Left lung (tissue), 10 donors: ENCODE results near the gene PHYHD1. TPM values are rescaled to one million over a fixed set of nuclear protein-coding genes. Genes with fewer than 3 reads are reported as not detected.
A peak's percentile ranks its signal among the peaks of the same experiment; 100 is the strongest.

Experiments
- ATAC-seq: fragments of 200-7000 bp; cut with Tn5 transposase; one replicate; pipeline ENCODE4 v1.9.1; 2020; ENCODE audit warnings: moderate library complexity
- DNase-seq, 4 donors: peaks; one replicate each; pipeline ENCODE4 v3.0.0-alpha.2; 2013 to 2020
- H3K27ac ChIP-seq, 2 donors: fragments of 200-600 bp; sonication (generic) in 1 of 2; one replicate each; pipeline versions ENCODE4 v1.5.0 to v1.8.0; 2020 to 2021
- H3K27me3 ChIP-seq, 2 donors: fragments of 200-600 bp; sonication (generic) in 1 of 2; one replicate each; pipeline versions ENCODE4 v1.5.0 to v1.8.0; 2020 to 2021
- H3K36me3 ChIP-seq, 2 donors: fragments of 200-600 bp; sonication (generic) in 1 of 2; one replicate each; pipeline versions ENCODE4 v1.5.0 to v1.8.0; 2020 to 2021
- H3K4me1 ChIP-seq, 2 donors: fragments of 200-600 bp; one replicate each; pipeline ENCODE4 v1.8.0; 2021
- H3K4me3 ChIP-seq, 2 donors: fragments of 200-600 bp; sonication (generic) in 1 of 2; one replicate each; pipeline versions ENCODE4 v1.5.0 to v1.8.0; 2020 to 2021; ENCODE audit warnings: mild to moderate bottlenecking in 1 of 2
- H3K9me3 ChIP-seq, 2 donors: fragments of 200-600 bp; sonication (generic) in 1 of 2; one replicate each; pipeline versions ENCODE4 v1.5.0 to v1.8.0; 2020 to 2021
- CTCF ChIP-seq, 2 donors: fragments of 200-600 bp; sonication (generic) in 1 of 2; IDR thresholded peaks; one replicate each; pipeline versions ENCODE4 v1.5.0 to v1.8.0; 2021; ENCODE audit warnings: antibody characterized with exemption in 2 of 2
- intact Hi-C, 2 donors: fragments of 100-400 bp; cut with DNase I; formaldehyde crosslinking; loops; one replicate each; pipeline versions ENCODE4 v1.11.2 to v1.14.2; 2022
- polyA plus RNA-seq, 6 donors: library from polyadenylated mRNA; unstranded; fragments of 120-200 nt; gene quantifications; one replicate each; pipeline ENCODE4 v1.2.1, GENCODE V29; 2013; ENCODE audit not compliant: insufficient read length in 6 of 6
- total RNA-seq, 2 donors: library from RNA; stranded (reverse); fragmentation: NEBNext Ultra II Directional; extraction: Animal tissue kit (Norgen Biotek cat#: 25700); gene quantifications; one replicate each; pipeline ENCODE4 v1.2.1, GENCODE V29; 2021
- donor health status: DM: no; HTN: yes; CAD: no.
- donor health status: DM: no; HTN: no; CAD: no.

PHYHD1 gene
- total and polyA plus RNA-seq, 8 donors, result 32.6 to 51.7 (median 41.0) TPM

- Histone ChIP-seq H3K9me3 (no peaks in the 10 kb centered on the region), H3K4me3 (no peak overlapping the region), H3K4me1 (peaks cover 5 to 39% of the 10 kb centered on the region in 2 donors), H3K36me3 (peaks cover 0 to 47% of the 10 kb centered on the region in 2 donors), H3K27ac (no peak overlapping the region), H3K27me3 (no peaks in the 10 kb centered on the region)
- ATAC-seq, result no peak
- TF ChIP-seq CTCF (IDR thresholded peaks at IDR 0.05), result no peak
- intact Hi-C loops, result no loop called here
- DNase-seq, result no peak
Observed at GRCh38 chr9:128905964-128906363, 14.8 kb upstream of the PHYHD1 start.

- Histone ChIP-seq H3K36me3 (peaks cover 0 to 52% of the 10 kb centered on the region in 2 donors), H3K4me3 (no peak overlapping the region), H3K9me3 (no peaks in the 10 kb centered on the region), H3K27ac (no peak overlapping the region), H3K4me1 (peaks cover 13 to 42% of the 10 kb centered on the region in 2 donors), H3K27me3 (no peaks in the 10 kb centered on the region)
- ATAC-seq (no peak), DNase-seq (no peak)
- intact Hi-C loops, result no loop called here
- no peak for TF ChIP-seq CTCF (IDR thresholded peaks at IDR 0.05)
Observed at GRCh38 chr9:128906741-128907140, 14.0 kb upstream of the PHYHD1 start.

GRCh38 chr9:128908372-128908771 is 12.4 kb upstream of the PHYHD1 start:
- Histone ChIP-seq H3K27me3 (no peaks in the 10 kb centered on the region), H3K36me3 (peaks cover 0 to 52% of the 10 kb centered on the region in 2 donors), H3K4me1 (peaks cover 27 to 42% of the 10 kb centered on the region in 2 donors), H3K4me3 (no peak overlapping the region), H3K27ac (no peak overlapping the region), H3K9me3 (no peaks in the 10 kb centered on the region)
- DNase-seq, result no peak
- intact Hi-C loops, result no loop called here
- no peak for TF ChIP-seq CTCF (IDR thresholded peaks at IDR 0.05)
- no peak for ATAC-seq

- TF ChIP-seq CTCF (IDR thresholded peaks at IDR 0.05), result no peak
- DNase-seq (no peak), ATAC-seq (no peak)
- Histone ChIP-seq H3K27ac (peak overlapping the region in 1 of 2 donors; percentile 80), H3K9me3 (no peaks in the 10 kb centered on the region), H3K27me3 (no peaks in the 10 kb centered on the region), H3K4me3 (no peak overlapping the region), H3K36me3 (peaks cover 0 to 55% of the 10 kb centered on the region in 2 donors), H3K4me1 (peaks cover 35 to 57% of the 10 kb centered on the region in 2 donors)
- intact Hi-C loops, result no loop called here
Observed at GRCh38 chr9:128909859-128910258, 10.9 kb upstream of the PHYHD1 start.

GRCh38 chr9:128910906-128911305 is 9.9 kb upstream of the PHYHD1 start:
- H3K36me3 ChIP-seq, result peaks cover 0 to 62% of the 10 kb centered on the region in 2 donors

More at GRCh38 chr9:128910906-128911305, 9.9 kb upstream of the PHYHD1 start:
- DNase-seq (no peak), ATAC-seq (no peak)
- intact Hi-C loops, result no loop called here
- H3K27me3 ChIP-seq, result no peaks in the 10 kb centered on the region
- H3K27ac ChIP-seq, result peak overlapping the region; percentile 80 to 91
- H3K4me1 ChIP-seq, result peaks cover 35 to 67% of the 10 kb centered on the region in 2 donors
- H3K9me3 ChIP-seq, result no peaks in the 10 kb centered on the region
- no peak overlapping the region for H3K4me3 ChIP-seq
- no peak for TF ChIP-seq CTCF (IDR thresholded peaks at IDR 0.05)
